Measurements from ENCODE around the gene UGT1A1.

UGT1A1 gene

GRCh38 chr2:233821196-233821595 lies 61.1 kb downstream of the UGT1A1 start:
- no peak overlapping the region for H3K4me3 ChIP-seq (ENCODE audit: low read length)
- no peak for TF ChIP-seq CTCF (IDR thresholded peaks at IDR 0.05; ENCODE audit: insufficient read depth, low read depth, low read length, missing control alignments)
- DNase-seq (ENCODE audit: low read depth): no peak

GRCh38 chr2:233821709-233822100 lies 61.6 kb downstream of the UGT1A1 start:
- no peak for DNase-seq (ENCODE audit: low read depth)
- TF ChIP-seq CTCF (IDR thresholded peaks at IDR 0.05; ENCODE audit: insufficient read depth, low read depth, low read length, missing control alignments): no peak
- H3K4me3 ChIP-seq (ENCODE audit: low read length): no peak overlapping the region

- no peak overlapping the region for H3K4me3 ChIP-seq (ENCODE audit: low read length)
- no peak for DNase-seq (ENCODE audit: low read depth)
- TF ChIP-seq CTCF (IDR thresholded peaks at IDR 0.05; ENCODE audit: insufficient read depth, low read depth, low read length, missing control alignments): no peak
These were observed 62.2 kb downstream of the UGT1A1 start for GRCh38 chr2:233822101-233822771.
